22Rv1 (cell line): Measurements from ENCODE around the gene TMEM259.

ENCODE experiments used
- H3K27ac ChIP-seq: fragments of 450-650 bp; 2 replicates; pipeline ENCODE4 v1.5.1; 2017
- CTCF ChIP-seq: fragments of 450-650 bp; IDR thresholded peaks from 2 replicates; pipeline ENCODE4 v1.5.1; 2017; ENCODE audit warnings: mild to moderate bottlenecking
- ZFX ChIP-seq: fragments of 450-650 bp; IDR thresholded peaks from 2 replicates; pipeline ENCODE4 v1.6.1; 2017; ENCODE audit warnings: antibody characterized with exemption, borderline replicate concordance

TMEM259 gene

DNA sequence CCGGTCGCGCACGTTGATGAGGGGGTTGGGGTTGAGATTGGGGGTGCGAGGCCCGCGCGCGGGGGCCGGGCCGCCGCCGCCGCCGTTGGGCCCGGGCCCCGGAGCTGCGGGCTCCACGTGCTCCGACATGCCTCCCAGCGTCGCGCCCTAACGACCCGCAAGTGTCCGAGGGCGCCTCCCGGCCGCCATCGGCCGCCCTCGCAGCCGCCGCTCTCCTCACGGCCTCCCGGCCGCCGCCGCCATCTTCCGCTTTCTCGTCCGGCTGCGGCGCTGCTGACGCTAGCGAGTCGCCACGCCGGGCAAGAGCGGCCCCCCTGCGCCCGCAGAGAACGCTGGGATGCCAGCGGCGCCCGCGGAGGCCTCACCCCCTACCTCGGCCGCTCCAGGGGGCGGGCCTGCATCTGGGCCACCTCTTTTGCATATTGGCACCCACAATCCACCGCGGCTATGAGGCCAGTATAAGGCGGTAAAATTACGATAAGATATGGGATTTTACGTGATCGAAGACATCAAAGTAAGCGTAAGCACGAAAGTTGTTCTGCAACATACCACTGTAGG, at the start of gene TMEM259:
Gene TMEM259 (minus strand): TSS at position 256 of the 558 bp plus-strand sequence. CDS start 127 bp downstream, at position 129.
- TF ChIP-seq ZFX (no peak), CTCF (no peak)
- H3K27ac ChIP-seq = peak within 1 kb of the TSS; percentile 78

- H3K27ac ChIP-seq = no peak overlapping the region
- TF ChIP-seq CTCF (no peak; the same call in 1 of the 2 replicates), ZFX (no peak)
Measured at GRCh38 chr19:1070576-1070930, 49.6 kb upstream of the TMEM259 start.

DNA sequence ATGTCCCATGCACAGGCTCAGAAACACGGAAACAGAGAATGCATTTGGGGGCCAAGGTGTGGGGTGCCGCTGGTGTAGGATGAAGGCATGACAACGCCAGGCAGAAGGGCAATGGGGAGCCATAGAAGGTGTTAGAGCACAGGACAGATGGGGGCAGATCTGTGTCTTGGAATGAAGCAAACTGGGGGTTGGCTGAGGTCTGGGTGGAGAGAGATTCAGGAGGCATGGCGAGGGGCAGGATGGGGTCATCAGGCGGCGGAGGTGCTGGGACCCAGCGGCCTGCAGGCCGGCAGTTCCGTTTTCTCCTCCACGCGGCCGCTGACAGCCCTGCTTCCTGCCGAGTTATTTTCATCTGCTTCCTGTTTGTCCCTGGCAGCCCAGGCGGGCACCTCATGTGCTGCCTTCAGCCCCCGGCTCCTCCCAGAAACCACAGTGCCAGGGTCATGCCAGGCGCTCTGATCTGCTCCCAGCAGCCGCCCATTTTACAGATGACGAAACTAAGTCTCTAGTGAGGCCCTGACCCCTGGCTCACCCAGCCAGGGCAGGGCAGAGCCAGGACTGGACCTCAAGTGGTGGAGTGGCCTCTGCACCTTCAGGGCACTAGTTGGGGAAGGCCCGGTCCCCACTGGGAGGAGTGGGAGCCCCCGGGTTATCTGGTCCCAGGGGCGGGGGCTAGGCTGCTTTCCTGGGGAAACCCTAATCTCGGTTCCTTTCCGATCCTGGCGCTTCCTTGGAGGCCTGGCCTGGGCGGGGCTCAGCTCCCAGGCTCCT, 48.3 kb upstream of the TMEM259 start:
- TF ChIP-seq ZFX (no peak), CTCF (no peak)

GRCh38 chr19:1068009-1069001, 47.4 kb upstream of the TMEM259 start:
- TF ChIP-seq ZFX (no peak), CTCF (no peak)
- H3K27ac ChIP-seq = no peak overlapping the region

More for the DNA sequence above, 48.3 kb upstream of the TMEM259 start:
- no peak overlapping the region for H3K27ac ChIP-seq

DNA sequence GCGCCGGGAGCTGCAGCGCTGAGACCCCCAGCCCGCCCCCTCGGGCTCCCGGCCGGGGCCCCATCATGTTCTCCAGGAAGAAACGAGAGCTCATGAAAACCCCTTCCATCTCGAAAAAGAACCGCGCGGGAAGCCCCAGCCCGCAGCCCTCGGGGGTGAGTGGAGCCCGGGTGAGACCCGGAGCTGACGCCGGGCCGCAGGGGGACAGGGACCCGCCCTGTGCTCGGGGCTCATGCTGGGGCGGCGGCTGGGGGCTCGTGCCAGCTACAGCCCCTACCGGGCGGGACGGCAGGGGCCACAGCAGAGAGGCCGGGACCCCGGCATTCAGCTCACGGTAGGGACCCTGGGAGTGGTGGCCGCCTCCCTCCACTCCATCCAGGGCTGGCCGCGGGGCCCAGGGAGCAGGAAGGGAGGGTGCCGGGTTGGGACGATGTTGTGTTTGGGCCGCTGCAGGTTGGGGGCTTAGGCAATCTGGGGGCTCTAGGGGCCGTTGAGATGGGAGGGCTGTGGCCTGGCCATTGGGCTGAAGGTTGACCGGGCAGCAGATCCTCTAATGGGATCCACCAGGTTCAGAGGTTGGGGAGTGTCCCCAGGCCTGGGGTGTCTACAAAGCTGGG, 46.5 kb upstream of the TMEM259 start:
- no peak for TF ChIP-seq CTCF
- no peak for TF ChIP-seq ZFX
- H3K27ac ChIP-seq = peak overlapping the region; percentile 90

DNA sequence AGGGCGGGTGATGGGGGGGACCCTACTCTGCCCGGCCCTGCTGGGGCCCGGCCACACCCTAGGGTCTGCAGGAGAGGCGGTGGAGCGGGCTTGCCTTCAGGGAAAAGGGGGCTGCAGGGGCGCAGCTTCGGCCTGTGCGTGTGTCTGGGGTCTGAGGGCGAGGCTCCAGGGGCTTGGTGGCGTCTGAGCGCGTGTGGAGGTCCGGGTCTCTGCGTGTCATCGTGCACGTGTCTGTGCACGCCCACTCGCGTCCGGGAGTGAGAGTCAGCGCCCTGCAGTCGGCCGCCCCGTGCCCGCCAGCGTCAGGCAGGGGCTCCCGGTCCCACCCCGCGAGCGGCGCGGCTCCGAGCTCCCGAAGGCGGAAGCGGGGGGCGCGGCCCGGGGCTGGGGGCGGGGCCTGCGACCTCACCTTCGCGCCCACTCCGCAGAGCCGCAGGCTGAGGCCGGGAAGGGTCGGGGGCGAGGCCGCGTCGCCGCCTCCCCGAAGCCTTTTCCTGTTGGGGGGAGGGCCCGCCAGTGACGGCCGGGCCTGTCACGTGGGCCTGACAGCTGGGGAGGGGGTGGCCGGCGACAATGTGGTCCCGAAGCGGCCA, 45.9 kb upstream of the TMEM259 start, which contains the start of gene ARHGAP45:
Gene ARHGAP45 (plus strand): TSS at position 420 of the 593 bp plus-strand sequence. CDS start 239 bp downstream, outside the sequence.
- H3K27ac ChIP-seq = peak within 1 kb of the TSS; percentile 90
- TF ChIP-seq ZFX = no peak
- TF ChIP-seq CTCF = no peak
